ENCODE results near the gene PTPN4.

PTPN4 gene, protein sequence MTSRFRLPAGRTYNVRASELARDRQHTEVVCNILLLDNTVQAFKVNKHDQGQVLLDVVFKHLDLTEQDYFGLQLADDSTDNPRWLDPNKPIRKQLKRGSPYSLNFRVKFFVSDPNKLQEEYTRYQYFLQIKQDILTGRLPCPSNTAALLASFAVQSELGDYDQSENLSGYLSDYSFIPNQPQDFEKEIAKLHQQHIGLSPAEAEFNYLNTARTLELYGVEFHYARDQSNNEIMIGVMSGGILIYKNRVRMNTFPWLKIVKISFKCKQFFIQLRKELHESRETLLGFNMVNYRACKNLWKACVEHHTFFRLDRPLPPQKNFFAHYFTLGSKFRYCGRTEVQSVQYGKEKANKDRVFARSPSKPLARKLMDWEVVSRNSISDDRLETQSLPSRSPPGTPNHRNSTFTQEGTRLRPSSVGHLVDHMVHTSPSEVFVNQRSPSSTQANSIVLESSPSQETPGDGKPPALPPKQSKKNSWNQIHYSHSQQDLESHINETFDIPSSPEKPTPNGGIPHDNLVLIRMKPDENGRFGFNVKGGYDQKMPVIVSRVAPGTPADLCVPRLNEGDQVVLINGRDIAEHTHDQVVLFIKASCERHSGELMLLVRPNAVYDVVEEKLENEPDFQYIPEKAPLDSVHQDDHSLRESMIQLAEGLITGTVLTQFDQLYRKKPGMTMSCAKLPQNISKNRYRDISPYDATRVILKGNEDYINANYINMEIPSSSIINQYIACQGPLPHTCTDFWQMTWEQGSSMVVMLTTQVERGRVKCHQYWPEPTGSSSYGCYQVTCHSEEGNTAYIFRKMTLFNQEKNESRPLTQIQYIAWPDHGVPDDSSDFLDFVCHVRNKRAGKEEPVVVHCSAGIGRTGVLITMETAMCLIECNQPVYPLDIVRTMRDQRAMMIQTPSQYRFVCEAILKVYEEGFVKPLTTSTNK

DNA sequence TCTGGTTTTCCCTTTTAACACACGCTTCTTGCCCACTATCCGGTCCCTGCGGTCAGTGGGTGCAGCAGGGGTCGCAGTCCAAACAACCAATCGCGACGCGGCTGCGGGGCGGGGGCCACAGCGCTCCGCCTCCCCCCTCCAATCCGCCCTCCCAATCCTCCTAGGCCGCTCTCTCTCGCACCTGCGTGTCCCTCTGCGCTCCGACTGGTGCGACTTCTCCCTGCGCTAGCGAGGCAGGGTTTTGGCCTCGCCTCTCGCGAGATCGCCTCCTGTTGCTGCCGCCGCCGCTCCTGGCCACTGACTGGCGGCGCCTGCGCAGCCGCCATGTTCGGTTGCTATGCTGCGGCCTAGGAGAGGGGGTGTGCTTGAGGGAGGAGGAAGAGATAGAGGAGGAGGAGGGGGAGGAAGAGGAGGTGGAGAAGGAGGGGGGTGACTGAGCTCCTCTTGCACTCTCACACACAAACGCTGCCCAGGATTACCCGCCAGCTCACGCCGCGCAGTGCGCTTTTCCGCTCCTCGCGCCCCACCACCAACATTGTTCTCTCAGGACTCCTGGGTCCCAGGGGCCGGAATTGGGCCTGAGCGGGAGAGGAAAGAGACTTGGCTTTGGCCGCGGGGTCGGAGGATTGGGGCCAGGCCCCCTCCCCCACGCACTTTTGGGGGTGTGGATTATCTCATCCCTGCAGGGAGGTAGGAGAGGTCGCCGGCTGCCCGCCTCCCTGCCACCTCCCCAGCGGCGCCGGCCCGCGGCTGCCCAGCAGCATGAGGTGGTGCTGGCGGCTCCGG lies at the start of gene PTPN4:
Gene PTPN4, plus strand, starts transcription at position 472 of the 786 bp plus-strand sequence. CDS start 49,932 bp downstream, outside the sequence.
- H3K27ac ChIP-seq (ENCODE audit: low read depth, low read length), result peak within 1 kb of the TSS; percentile 100
- peak within 1 kb of the TSS; percentile 87 for H3K4me3 ChIP-seq (ENCODE audit: low read depth, low read length)
- H3K4me1 ChIP-seq (ENCODE audit: control insufficient read depth, insufficient read depth, low read length), result peaks cover 34% of the 10 kb centered on the region
- no peaks in the 10 kb centered on the region for H3K9me3 ChIP-seq (ENCODE audit: control insufficient read depth, insufficient read depth, low read length)
- H3K27me3 ChIP-seq (ENCODE audit: control insufficient read depth, insufficient read depth, low read length), result no peaks in the 10 kb centered on the region
- H3K9ac ChIP-seq (ENCODE audit: low read depth, low read length), result peak within 1 kb of the TSS; percentile 88
- H3K36me3 ChIP-seq (ENCODE audit: control insufficient read depth, insufficient read depth, low read length), result no peaks in the 10 kb centered on the region

DNA sequence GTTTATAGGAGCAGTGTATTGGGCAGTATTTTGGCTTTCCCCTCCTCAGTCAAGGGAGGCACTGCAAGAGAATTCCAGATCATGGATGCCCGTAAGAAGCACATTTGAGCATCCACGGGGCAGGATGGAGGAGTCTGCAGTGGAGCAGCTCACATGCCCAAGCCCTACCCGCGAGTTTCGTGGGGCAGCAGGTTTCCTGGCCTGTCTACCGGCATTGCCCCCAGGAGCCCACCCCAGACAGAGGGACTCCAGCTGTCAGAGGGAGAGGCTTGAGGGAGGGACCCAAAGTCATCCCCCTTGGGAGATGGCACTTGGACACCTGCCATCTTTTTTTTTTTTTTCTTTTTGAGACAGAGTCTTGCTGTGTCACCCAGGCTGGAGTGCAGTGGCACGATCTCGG lies 49.4 kb upstream of the PTPN4 start:
- Histone ChIP-seq H3K27ac (ENCODE audit: low read depth, low read length) (no peak overlapping the region), H3K4me3 (ENCODE audit: low read depth, low read length) (no peak overlapping the region), H3K9ac (ENCODE audit: low read depth, low read length) (no peak overlapping the region), H3K4me1 (ENCODE audit: control insufficient read depth, insufficient read depth, low read length) (no peaks in the 10 kb centered on the region), H3K9me3 (ENCODE audit: control insufficient read depth, insufficient read depth, low read length) (no peaks in the 10 kb centered on the region), H3K36me3 (ENCODE audit: control insufficient read depth, insufficient read depth, low read length) (no peaks in the 10 kb centered on the region), H3K27me3 (ENCODE audit: control insufficient read depth, insufficient read depth, low read length) (no peaks in the 10 kb centered on the region)

DNA sequence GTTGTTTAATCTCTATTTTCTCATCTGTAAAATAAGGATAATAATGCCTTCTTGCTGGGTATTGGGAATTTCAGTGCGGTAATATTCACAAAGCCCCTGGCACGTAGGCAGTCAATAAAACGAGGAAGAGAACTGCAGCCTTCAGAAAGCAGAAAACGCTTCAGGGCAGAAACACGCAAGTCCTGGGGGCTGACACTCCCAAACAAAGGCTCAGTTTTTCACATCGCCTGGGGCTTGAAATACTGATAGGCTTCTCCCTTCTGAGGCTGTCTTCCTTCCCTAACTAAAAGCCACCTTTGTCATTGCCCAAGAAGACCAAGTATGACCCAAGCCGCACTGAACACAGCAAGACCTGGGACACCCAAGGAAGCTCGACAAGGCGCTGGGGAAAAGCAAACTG lies 48.4 kb upstream of the PTPN4 start:
- no peaks in the 10 kb centered on the region for H3K4me1 ChIP-seq (ENCODE audit: control insufficient read depth, insufficient read depth, low read length)
- H3K4me3 ChIP-seq (ENCODE audit: low read depth, low read length), result no peak overlapping the region
- H3K9ac ChIP-seq (ENCODE audit: low read depth, low read length), result no peak overlapping the region
- H3K9me3 ChIP-seq (ENCODE audit: control insufficient read depth, insufficient read depth, low read length), result no peaks in the 10 kb centered on the region
- no peaks in the 10 kb centered on the region for H3K27me3 ChIP-seq (ENCODE audit: control insufficient read depth, insufficient read depth, low read length)
- no peaks in the 10 kb centered on the region for H3K36me3 ChIP-seq (ENCODE audit: control insufficient read depth, insufficient read depth, low read length)
- H3K27ac ChIP-seq (ENCODE audit: low read depth, low read length), result no peak overlapping the region

DNA sequence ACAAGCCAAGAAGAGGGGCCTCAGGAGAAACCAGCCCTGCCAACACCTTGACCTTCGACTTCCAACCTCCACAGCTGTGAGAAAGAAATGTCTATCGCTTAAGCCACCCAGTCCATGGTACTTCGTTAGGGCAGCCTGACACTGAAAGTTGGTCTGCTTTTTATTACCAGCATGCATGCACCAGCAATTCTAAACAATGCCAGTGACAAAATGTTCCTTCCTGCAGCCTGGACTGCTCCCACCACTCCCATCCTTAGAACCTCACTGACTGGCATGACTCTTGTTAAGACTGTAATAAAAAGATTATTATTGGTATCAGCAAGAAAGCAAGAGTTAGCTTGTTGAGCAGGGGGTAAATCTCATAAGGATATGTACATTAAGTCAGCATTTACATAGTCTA lies 47.2 kb upstream of the PTPN4 start:
- Histone ChIP-seq H3K36me3 (ENCODE audit: control insufficient read depth, insufficient read depth, low read length) (no peaks in the 10 kb centered on the region), H3K9ac (ENCODE audit: low read depth, low read length) (no peak overlapping the region), H3K4me3 (ENCODE audit: low read depth, low read length) (no peak overlapping the region), H3K9me3 (ENCODE audit: control insufficient read depth, insufficient read depth, low read length) (no peaks in the 10 kb centered on the region), H3K27me3 (ENCODE audit: control insufficient read depth, insufficient read depth, low read length) (no peaks in the 10 kb centered on the region), H3K4me1 (ENCODE audit: control insufficient read depth, insufficient read depth, low read length) (no peaks in the 10 kb centered on the region), H3K27ac (ENCODE audit: low read depth, low read length) (no peak overlapping the region)

DNA sequence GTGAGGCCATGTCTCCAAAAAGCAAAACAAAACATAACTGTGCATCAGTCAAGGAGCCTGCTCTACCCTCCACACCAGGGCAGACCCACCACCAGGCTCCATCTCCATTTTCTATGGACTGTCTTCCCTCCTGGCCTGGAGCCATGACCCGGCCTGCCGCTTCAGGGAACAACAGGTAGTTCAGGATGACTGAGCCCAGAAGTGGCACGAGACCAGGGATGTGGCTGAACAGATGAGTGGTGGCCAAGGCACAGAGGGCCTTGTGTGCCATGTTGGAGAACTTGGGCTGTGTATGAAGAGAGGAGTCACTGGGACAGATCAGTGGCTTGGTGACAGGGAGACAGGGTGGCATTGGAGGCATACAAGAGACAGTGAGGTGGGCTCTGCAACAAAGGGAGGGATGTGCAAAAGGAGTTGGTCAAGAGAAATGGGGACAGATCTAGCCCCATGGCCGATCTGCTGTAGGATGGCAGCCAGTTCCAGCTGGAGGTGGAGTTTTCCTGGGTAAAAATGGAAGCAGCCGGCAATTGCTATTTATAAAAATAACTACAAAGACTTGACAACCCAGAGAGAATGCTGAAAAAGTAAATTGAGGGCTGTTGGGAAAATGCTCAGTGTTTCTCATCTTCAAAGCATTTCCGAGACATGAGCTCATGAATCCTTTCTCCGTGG lies 45.8 kb upstream of the PTPN4 start:
- Histone ChIP-seq H3K36me3 (ENCODE audit: control insufficient read depth, insufficient read depth, low read length) (no peaks in the 10 kb centered on the region), H3K27me3 (ENCODE audit: control insufficient read depth, insufficient read depth, low read length) (no peaks in the 10 kb centered on the region), H3K27ac (ENCODE audit: low read depth, low read length) (no peak overlapping the region), H3K4me3 (ENCODE audit: low read depth, low read length) (no peak overlapping the region), H3K4me1 (ENCODE audit: control insufficient read depth, insufficient read depth, low read length) (peaks cover 8% of the 10 kb centered on the region), H3K9ac (ENCODE audit: low read depth, low read length) (no peak overlapping the region), H3K9me3 (ENCODE audit: control insufficient read depth, insufficient read depth, low read length) (no peaks in the 10 kb centered on the region)

DNA sequence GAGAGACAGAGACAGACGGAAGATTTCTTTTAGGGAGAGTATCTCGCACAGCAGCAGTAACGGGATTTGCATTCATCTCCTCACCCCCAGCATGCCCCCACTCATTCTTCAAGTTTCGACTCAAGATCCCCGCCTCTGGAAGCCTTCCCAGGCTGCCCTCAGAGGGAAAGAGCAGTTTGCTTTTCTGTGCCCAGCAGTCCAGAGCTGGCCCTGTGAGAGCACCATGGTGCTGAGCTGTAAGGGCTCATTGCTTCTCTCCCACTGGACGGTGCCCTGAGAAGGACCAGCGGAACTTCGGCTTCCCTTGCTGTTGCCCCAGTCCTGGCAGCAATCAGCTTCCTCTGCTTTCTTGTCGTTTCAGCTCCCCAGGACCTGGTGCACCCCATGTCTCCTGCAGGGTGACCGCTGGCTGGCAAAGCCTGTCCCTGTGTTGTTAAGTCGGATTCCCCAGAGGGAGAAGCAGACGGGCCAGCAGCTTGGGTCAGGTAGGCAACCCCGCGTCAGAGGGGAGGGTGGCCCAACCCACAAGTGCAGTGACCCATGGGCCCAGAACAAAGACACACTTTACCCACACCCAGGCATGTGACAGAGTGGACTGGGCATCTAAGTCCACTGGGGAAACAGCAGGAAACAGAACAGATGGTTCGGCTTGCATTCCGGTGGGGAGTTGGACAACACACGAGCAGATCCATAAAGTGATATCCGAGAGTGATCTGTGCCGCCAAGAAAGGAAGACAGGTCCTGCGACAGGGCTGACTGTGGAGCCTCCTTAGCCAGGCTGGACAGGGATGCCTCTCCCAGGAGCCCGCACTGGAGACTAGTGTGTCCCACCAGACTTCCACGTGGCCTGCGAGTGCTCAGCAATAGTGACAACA lies 44.1 kb upstream of the PTPN4 start:
- Histone ChIP-seq H3K36me3 (ENCODE audit: control insufficient read depth, insufficient read depth, low read length) (no peaks in the 10 kb centered on the region), H3K4me1 (ENCODE audit: control insufficient read depth, insufficient read depth, low read length) (peaks cover 8% of the 10 kb centered on the region), H3K27ac (ENCODE audit: low read depth, low read length) (no peak overlapping the region), H3K27me3 (ENCODE audit: control insufficient read depth, insufficient read depth, low read length) (no peaks in the 10 kb centered on the region), H3K4me3 (ENCODE audit: low read depth, low read length) (no peak overlapping the region), H3K9me3 (ENCODE audit: control insufficient read depth, insufficient read depth, low read length) (no peaks in the 10 kb centered on the region), H3K9ac (ENCODE audit: low read depth, low read length) (no peak overlapping the region)

DNA sequence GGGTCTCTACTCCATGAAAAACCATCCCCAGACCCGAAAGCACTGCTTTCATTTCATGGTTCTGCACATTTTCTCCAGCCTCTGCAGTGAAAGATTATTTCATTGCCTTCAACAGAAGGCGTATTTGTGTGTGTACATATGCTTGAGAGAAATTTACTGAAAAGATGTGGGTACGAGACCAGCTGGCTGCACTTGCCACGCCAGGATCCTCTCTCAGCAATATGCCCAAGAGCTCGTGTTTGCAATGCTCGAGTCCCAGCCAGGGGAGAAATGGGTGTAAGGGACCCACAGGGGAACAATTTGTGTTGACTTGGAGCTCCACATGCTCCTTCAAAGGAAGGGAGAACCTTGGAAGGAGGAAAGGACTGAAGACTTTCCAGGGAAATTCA lies 43.4 kb upstream of the PTPN4 start:
- no peaks in the 10 kb centered on the region for H3K36me3 ChIP-seq (ENCODE audit: control insufficient read depth, insufficient read depth, low read length)
- no peak overlapping the region for H3K9ac ChIP-seq (ENCODE audit: low read depth, low read length)
- no peaks in the 10 kb centered on the region for H3K9me3 ChIP-seq (ENCODE audit: control insufficient read depth, insufficient read depth, low read length)
- H3K4me3 ChIP-seq (ENCODE audit: low read depth, low read length), result no peak overlapping the region
- no peaks in the 10 kb centered on the region for H3K27me3 ChIP-seq (ENCODE audit: control insufficient read depth, insufficient read depth, low read length)
- H3K27ac ChIP-seq (ENCODE audit: low read depth, low read length), result no peak overlapping the region
- H3K4me1 ChIP-seq (ENCODE audit: control insufficient read depth, insufficient read depth, low read length), result peaks cover 8% of the 10 kb centered on the region

DNA sequence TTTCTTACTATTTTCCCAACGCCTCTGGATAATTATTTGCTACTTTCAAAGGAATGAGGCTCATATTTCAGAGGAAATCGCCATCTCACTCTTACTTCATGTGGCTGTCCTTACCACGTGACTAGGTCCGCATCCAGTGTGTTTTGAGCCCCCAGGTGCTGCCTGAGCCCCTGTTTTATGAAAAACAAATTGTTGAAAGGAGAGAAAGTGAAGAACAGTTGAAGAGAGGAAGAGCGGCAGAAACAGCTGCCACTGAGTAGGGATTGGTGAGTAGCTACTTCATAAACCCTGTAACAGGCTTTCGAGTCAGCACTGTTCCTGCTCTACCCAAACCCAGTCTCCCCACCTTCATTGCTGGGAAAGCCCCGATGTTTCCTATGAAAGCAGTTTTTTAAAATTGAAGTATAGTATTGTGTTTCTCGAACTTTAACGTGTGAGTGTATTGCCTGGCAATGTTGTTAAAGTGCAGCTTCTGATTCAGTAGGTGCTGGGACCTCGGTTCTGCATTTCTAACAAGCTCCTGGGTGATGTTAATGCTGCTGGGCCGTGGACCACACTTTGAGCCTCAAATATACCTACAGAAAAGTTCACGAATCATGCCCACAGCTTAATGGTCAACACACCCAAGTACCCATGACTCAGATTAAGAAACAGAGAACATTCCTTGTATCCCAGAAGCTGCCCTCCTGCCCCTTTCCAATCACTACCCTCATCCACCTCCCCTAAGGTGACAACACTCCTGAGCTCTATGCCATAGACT lies 41.0 kb upstream of the PTPN4 start:
- H3K4me1 ChIP-seq (ENCODE audit: control insufficient read depth, insufficient read depth, low read length), result peaks cover 8% of the 10 kb centered on the region
- H3K9ac ChIP-seq (ENCODE audit: low read depth, low read length), result no peak overlapping the region
- H3K4me3 ChIP-seq (ENCODE audit: low read depth, low read length), result no peak overlapping the region
- H3K36me3 ChIP-seq (ENCODE audit: control insufficient read depth, insufficient read depth, low read length), result no peaks in the 10 kb centered on the region
- H3K27me3 ChIP-seq (ENCODE audit: control insufficient read depth, insufficient read depth, low read length), result no peaks in the 10 kb centered on the region
- H3K27ac ChIP-seq (ENCODE audit: low read depth, low read length), result no peak overlapping the region
- no peaks in the 10 kb centered on the region for H3K9me3 ChIP-seq (ENCODE audit: control insufficient read depth, insufficient read depth, low read length)

DNA sequence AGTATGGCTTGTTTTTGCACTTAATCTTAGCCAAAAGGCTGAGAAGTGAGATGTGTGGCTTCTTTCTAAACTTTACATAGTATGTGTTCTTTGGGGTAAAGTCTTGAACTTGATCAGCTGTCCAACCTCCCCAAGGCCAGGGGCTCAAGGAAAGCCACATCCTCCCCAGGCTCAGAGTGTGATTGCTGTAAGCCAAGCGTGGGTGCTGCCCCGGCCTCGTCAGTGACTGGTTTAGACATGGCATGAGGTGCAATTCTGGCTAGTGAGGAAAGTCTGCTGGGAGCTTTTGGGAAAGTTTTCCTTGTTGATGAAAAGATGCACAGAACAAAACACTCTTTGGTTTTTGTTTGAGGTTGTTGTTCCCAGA lies 40.5 kb upstream of the PTPN4 start:
- Histone ChIP-seq H3K4me3 (ENCODE audit: low read depth, low read length) (no peak overlapping the region), H3K9ac (ENCODE audit: low read depth, low read length) (no peak overlapping the region), H3K27ac (ENCODE audit: low read depth, low read length) (no peak overlapping the region), H3K4me1 (ENCODE audit: control insufficient read depth, insufficient read depth, low read length) (peaks cover 8% of the 10 kb centered on the region), H3K36me3 (ENCODE audit: control insufficient read depth, insufficient read depth, low read length) (no peaks in the 10 kb centered on the region), H3K27me3 (ENCODE audit: control insufficient read depth, insufficient read depth, low read length) (no peaks in the 10 kb centered on the region), H3K9me3 (ENCODE audit: control insufficient read depth, insufficient read depth, low read length) (no peaks in the 10 kb centered on the region)

Measured in HUES48 (cell line).